Loucy (cell line): ENCODE data around the gene SLU7.

Source experiments
- H2AFZ ChIP-seq: fragments of 200-600 bp; sonication (generic); 2 replicates; pipeline ENCODE4 v1.6.0; 2016; ENCODE audit warnings: antibody characterized with exemption, mild to moderate bottlenecking, low read length, moderate library complexity
- H3F3A ChIP-seq: fragments of 200-600 bp; 2 replicates; pipeline ENCODE4 v1.6.0; 2016; ENCODE audit warnings: antibody characterized with exemption, low read depth, mild to moderate bottlenecking
- H3K27me3 ChIP-seq: fragments of 200-600 bp; sonication (generic); 2 replicates; pipeline ENCODE4 v1.6.1; 2014; ENCODE audit warnings: low read length, mild to moderate bottlenecking; ENCODE audit not compliant: insufficient read depth, poor library complexity, severe bottlenecking
- H3K36me3 ChIP-seq: fragments of 200-600 bp; sonication (generic); 2 replicates; pipeline ENCODE4 v1.6.1; 2016; ENCODE audit warnings: low read length; ENCODE audit not compliant: insufficient read depth
- H3K4me1 ChIP-seq: fragments of 200-600 bp; sonication (generic); 2 replicates; pipeline ENCODE4 v1.5.1; 2014; ENCODE audit warnings: low read length, mild to moderate bottlenecking; ENCODE audit not compliant: insufficient read depth, poor library complexity, severe bottlenecking
- H3K4me2 ChIP-seq: fragments of 200-600 bp; sonication (generic); 2 replicates; pipeline ENCODE4 v1.6.0; 2014; ENCODE audit warnings: antibody characterized with exemption, low read length, low read depth, mild to moderate bottlenecking; ENCODE audit not compliant: poor library complexity, severe bottlenecking
- H3K4me3 ChIP-seq: fragments of 200-600 bp; sonication (generic); 2 replicates; pipeline ENCODE4 v1.5.1; 2014; ENCODE audit warnings: low read length, mild to moderate bottlenecking, mixed read lengths; ENCODE audit not compliant: poor library complexity, severe bottlenecking
- H3K79me2 ChIP-seq: fragments of 200-600 bp; sonication (generic); 2 replicates; pipeline ENCODE4 v1.6.1; 2014; ENCODE audit warnings: low read length; ENCODE audit not compliant: insufficient read depth
- H3K9ac ChIP-seq: fragments of 200-600 bp; sonication (generic); 2 replicates; pipeline ENCODE4 v1.6.0; 2014; ENCODE audit warnings: mild to moderate bottlenecking, low read depth, low read length, moderate library complexity; ENCODE audit not compliant: poor library complexity, severe bottlenecking
- H3K9me2 ChIP-seq: fragments of 200-600 bp; sonication (generic); replicated peaks from 2 replicates; pipeline ENCODE4 v1.6.1; 2016; ENCODE audit warnings: low read depth, low read length, mixed read lengths
- H3K9me3 ChIP-seq: fragments of 200-600 bp; sonication (generic); 2 replicates; pipeline ENCODE4 v1.6.1; 2014; ENCODE audit warnings: mild to moderate bottlenecking, antibody characterized with exemption, low read length, low read depth; ENCODE audit not compliant: insufficient read depth
- H4K20me1 ChIP-seq: fragments of 200-600 bp; sonication (generic); 2 replicates; pipeline ENCODE4 v1.6.0; 2014; ENCODE audit warnings: antibody characterized with exemption, low read length, mild to moderate bottlenecking; ENCODE audit not compliant: insufficient read depth, poor library complexity, severe bottlenecking
- CTCF ChIP-seq: fragments of 200-600 bp; sonication (generic); conservative IDR thresholded peaks from 2 replicates; pipeline ENCODE4 v1.5.1; 2014; ENCODE audit warnings: mild to moderate bottlenecking, antibody characterized with exemption, low read length
- EZH2phosphoT487 ChIP-seq: fragments of 200-600 bp; IDR thresholded peaks from 2 replicates; pipeline ENCODE4 v1.6.1; 2018; ENCODE audit warnings: antibody characterized with exemption, mild to moderate bottlenecking, moderate library complexity, borderline replicate concordance

The SLU7 gene

GRCh38 chr5:160356550-160357347, 62.1 kb downstream of the SLU7 start:
- Histone ChIP-seq H3F3A (no peaks in the 10 kb centered on the region), H3K4me3 (no peak overlapping the region), H3K36me3 (no peaks in the 10 kb centered on the region), H3K9ac (no peak overlapping the region), H4K20me1 (no peaks in the 10 kb centered on the region), H3K9me3 (no peaks in the 10 kb centered on the region), H3K9me2 (no peaks in the 10 kb centered on the region), H3K4me2 (no peak overlapping the region), H3K79me2 (no peaks in the 10 kb centered on the region), H3K27me3 (no peaks in the 10 kb centered on the region), H3K4me1 (no peaks in the 10 kb centered on the region), H2AFZ (no peak overlapping the region)
- TF ChIP-seq CTCF, result no peak
- no peak for TF ChIP-seq EZH2phosphoT487

- Histone ChIP-seq H3K9ac (no peak overlapping the region), H3K9me3 (no peaks in the 10 kb centered on the region), H2AFZ (no peak overlapping the region), H3K36me3 (no peaks in the 10 kb centered on the region), H3K27me3 (no peaks in the 10 kb centered on the region), H3K4me3 (no peak overlapping the region), H3K79me2 (no peaks in the 10 kb centered on the region), H4K20me1 (no peaks in the 10 kb centered on the region), H3K4me2 (no peak overlapping the region), H3F3A (no peaks in the 10 kb centered on the region), H3K9me2 (no peaks in the 10 kb centered on the region), H3K4me1 (no peaks in the 10 kb centered on the region)
- TF ChIP-seq CTCF (no peak), EZH2phosphoT487 (no peak)
These were observed 64.2 kb downstream of the SLU7 start for GRCh38 chr5:160354666-160355065.

- H2AFZ ChIP-seq, result no peak overlapping the region
- no peaks in the 10 kb centered on the region for H3K36me3 ChIP-seq
- no peak overlapping the region for H3K4me2 ChIP-seq
- H3K9me2 ChIP-seq, result no peaks in the 10 kb centered on the region
- H3K79me2 ChIP-seq, result no peaks in the 10 kb centered on the region
- no peaks in the 10 kb centered on the region for H4K20me1 ChIP-seq
- TF ChIP-seq CTCF, result no peak
- no peak for TF ChIP-seq EZH2phosphoT487
- H3K9ac ChIP-seq, result no peak overlapping the region
- no peaks in the 10 kb centered on the region for H3F3A ChIP-seq
- H3K4me1 ChIP-seq, result no peaks in the 10 kb centered on the region
- H3K27me3 ChIP-seq, result no peaks in the 10 kb centered on the region
- no peak overlapping the region for H3K4me3 ChIP-seq
- no peaks in the 10 kb centered on the region for H3K9me3 ChIP-seq
These were observed 65.5 kb downstream of the SLU7 start for GRCh38 chr5:160353379-160353778.
